Kidney epithelial cell (primary cell): ENCODE measurements around the gene NCAPH2. TPM values are rescaled to one million over a fixed set of nuclear protein-coding genes. Genes with fewer than 3 reads are reported as not detected.

Experiments
- DNase-seq: peaks from one replicate; pipeline ENCODE4 v3.0.0-alpha.2; 2010; ENCODE audit warnings: low read depth
- H3K27me3 ChIP-seq: 2 replicates; pipeline ENCODE4 v1.6.0; 2011; ENCODE audit warnings: low read length; ENCODE audit not compliant: control insufficient read depth, insufficient read depth
- H3K36me3 ChIP-seq: 2 replicates; pipeline ENCODE4 v1.5.1; 2011; ENCODE audit warnings: low read length; ENCODE audit not compliant: control insufficient read depth, insufficient read depth
- H3K4me3 ChIP-seq: 2 replicates; pipeline ENCODE4 v1.5.1; 2011; ENCODE audit warnings: low read depth, mild to moderate bottlenecking, control low read depth, low read length
- total RNA-seq: library from RNA; depleted of rRNA; stranded (reverse); fragments of >200 nt; gene quantifications from 2 replicates; pipeline ENCODE4 v1.2.3, GENCODE V29; 2015
- TF ChIP-seq, protein P1 (sequence below): IDR thresholded peaks from 2 replicates; pipeline ENCODE4 v1.5.1; 2011; ENCODE audit warnings: mild to moderate bottlenecking, moderate library complexity, low read length, control low read depth, inconsistent platforms; ENCODE audit not compliant: insufficient read depth, poor library complexity, severe bottlenecking

The NCAPH2 gene
- total RNA-seq, 1 donor from 2014 or later, result 50.2 TPM

DNA sequence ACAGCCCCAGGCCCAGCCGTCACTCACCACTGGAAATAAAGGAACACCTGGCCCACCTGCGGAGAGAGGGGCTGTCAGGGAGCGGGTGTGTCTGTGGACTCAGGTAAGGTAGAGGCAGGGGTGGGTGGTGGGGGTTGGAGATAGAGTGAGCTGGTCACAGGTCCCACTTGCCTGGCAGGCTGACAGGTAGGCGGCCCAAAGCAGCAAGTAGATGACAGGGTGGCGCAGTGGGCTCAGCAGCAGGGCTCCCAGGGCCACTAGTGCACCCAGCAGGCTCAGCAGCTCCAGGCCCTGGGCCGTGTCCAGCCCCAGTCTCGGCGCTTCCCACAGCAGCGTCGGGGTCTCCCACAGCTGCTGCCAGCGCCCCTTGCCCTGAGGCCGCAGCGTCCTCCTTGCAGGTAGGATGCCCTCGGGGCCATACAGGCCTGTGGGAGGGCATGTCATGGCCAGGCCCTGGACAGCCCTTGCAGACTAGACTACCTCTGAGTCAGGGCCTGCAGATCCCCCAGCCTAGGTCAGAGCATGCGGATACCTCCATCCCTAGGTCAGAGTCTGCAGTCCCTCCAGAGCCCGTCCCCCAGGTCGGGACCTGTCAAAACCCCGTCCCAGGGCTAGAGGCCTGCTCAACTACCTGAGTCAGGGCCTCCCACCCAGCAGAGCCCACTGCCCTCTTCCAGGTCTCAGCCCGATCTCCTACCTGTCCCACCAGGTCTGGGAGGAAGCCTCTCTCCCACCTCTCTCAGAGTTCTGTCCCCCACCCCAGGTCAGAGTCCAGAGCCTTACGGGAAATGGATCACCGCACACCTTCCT is 1.2 kb upstream of the NCAPH2 start:
- Histone ChIP-seq H3K4me3 (peak overlapping the region; percentile 99), H3K27me3 (no peaks in the 10 kb centered on the region), H3K36me3 (no peaks in the 10 kb centered on the region)
- DNase-seq, result no peak
- TF ChIP-seq, protein P1, sequence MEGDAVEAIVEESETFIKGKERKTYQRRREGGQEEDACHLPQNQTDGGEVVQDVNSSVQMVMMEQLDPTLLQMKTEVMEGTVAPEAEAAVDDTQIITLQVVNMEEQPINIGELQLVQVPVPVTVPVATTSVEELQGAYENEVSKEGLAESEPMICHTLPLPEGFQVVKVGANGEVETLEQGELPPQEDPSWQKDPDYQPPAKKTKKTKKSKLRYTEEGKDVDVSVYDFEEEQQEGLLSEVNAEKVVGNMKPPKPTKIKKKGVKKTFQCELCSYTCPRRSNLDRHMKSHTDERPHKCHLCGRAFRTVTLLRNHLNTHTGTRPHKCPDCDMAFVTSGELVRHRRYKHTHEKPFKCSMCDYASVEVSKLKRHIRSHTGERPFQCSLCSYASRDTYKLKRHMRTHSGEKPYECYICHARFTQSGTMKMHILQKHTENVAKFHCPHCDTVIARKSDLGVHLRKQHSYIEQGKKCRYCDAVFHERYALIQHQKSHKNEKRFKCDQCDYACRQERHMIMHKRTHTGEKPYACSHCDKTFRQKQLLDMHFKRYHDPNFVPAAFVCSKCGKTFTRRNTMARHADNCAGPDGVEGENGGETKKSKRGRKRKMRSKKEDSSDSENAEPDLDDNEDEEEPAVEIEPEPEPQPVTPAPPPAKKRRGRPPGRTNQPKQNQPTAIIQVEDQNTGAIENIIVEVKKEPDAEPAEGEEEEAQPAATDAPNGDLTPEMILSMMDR, result no peak

DNA sequence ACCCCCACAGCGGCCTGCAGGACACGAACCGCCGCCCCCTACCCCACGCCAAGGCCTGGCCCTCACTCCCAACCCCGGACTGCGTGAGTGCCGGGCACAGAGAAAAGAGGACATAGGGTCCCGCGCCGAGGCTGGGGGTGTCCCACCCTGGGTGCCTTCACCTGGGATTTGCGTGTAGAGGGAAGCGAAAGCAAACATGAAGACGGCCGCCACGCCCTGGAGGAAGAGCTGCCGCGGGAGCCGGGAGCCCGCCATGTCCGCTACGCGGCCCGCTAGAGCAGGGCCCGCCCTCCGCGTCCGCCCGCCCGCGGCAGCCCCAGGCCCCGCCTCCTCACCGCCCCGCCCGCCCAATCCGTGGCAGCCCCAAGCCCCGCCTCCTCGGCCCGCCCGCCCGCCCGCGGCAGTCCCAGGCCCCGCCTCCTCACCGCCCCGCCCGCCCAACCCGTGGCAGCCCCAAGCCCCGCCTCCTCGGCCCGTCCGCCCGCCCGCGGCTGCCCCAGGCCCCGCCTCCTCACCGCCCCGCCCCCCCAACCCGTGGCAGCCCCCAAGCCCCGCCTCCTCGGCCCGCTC is 518 bp upstream of the NCAPH2 start, which contains the start of gene LMF2:
LMF2 (minus strand) TSS at position 282 of the 570 bp plus-strand sequence; CDS start at position 255, 27 bp downstream.
- H3K36me3 ChIP-seq, result no peaks in the 10 kb centered on the region
- TF ChIP-seq, protein P1, result no peak

DNA sequence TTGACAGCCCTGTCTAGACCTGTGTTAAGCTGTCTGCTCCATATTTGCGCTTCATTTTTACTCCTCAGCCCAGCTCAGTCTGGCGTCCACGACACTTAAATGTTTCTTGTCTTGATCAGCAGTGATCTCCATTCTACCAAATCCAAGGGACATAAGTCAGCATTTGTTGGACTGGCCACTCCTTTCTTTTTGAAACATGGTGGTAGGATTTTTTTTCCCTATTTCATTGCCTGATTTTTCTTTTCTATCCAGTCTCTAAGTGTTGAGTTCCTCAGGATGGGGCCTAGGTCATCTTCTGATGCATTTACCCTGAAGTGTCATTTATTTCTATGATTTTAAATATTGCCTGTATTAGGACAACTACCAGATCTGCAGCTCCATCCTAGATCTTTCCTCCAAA is 873 bp downstream of the NCAPH2 start:
- TF ChIP-seq, protein P1, result no peak
- no peaks in the 10 kb centered on the region for H3K36me3 ChIP-seq
- DNase-seq, result no peak
- H3K4me3 ChIP-seq, result peak overlapping the region; percentile 80
- H3K27me3 ChIP-seq, result no peaks in the 10 kb centered on the region

More for the DNA sequence above, 518 bp upstream of the NCAPH2 start, which contains the start of gene LMF2:
- Histone ChIP-seq H3K27me3 (no peaks in the 10 kb centered on the region), H3K4me3 (peak within 1 kb of the TSS; percentile 99)
- DNase-seq, result no peak

DNA sequence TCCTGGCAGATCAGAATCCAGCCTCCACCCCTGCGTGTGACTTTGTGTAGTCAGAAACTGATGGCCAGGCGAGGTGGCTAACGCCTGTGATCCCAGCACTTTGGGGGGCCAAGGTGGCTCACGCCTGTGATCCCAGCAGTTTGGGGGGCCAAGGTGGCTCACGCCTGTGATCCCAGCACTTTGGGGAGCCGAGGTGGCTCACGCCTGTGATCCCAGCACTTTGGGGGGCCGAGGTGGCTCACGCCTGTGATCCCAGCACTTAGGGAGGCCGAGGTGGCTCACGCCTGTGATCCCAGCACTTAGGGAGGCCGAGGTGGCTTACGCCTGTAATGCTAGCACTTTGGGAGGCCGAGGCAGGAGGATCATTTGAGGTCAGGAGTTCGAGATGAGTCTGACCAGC is 5.2 kb downstream of the NCAPH2 start:
- Histone ChIP-seq H3K36me3 (no peaks in the 10 kb centered on the region), H3K4me3 (no peak overlapping the region), H3K27me3 (no peaks in the 10 kb centered on the region)
- TF ChIP-seq, protein P1, result no peak
- no peak for DNase-seq

DNA sequence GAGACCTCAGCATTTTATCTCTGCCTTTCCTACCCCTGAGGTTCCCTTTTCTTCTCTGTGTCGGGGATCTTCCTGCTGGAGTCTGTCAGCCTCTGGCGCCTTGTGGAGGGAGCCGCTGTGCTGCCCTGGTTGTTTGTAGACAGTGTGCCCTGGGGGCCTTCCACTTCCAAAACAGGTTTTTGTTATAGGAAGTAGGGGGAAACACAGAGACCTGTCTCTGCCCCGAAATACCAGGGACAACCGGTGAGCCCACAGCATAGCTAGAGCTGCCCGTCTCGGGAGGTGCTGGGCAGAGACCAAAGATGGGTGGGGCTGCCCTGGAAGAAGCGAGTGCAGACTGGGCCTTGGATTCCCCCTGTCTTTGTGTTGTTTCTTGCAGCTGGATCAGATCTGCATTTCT is 8.0 kb downstream of the NCAPH2 start:
- H3K36me3 ChIP-seq, result no peaks in the 10 kb centered on the region
- H3K4me3 ChIP-seq, result no peak overlapping the region
- no peak for DNase-seq
- H3K27me3 ChIP-seq, result no peaks in the 10 kb centered on the region
- TF ChIP-seq, protein P1, result no peak
